K562 (cell line): ENCODE data around the gene CDCA4. TPM values are rescaled to one million over a fixed set of nuclear protein-coding genes. Genes with fewer than 3 reads are reported as not detected.

Experiments
- ATAC-seq: fragments of 200-7000 bp; cut with Tn5 transposase; 3 replicates; pipeline ENCODE4 v1.9.1; 2020; ENCODE audit warnings: moderate library complexity
- BruUV-seq: library from RNA; stranded (reverse); fragments of 400-500 nt; replicated peaks from 2 replicates; lab custom pipeline; 2021; lab: Mats Ljungman, UMichigan
- CTCF ChIA-PET: fragments of 300-600 bp; formaldehyde crosslinking; extraction: SDS; loops from one replicate; lab custom pipeline; 2021; ENCODE audit warnings: low intra/inter-chr PET ratio; lab: Yijun Ruan, JAX
- POLR2A ChIA-PET: fragments of 300-600, 350-650 bp; sonication (Branson Sonifier 250); formaldehyde crosslinking; extraction: SDS; loops from one replicate; lab custom pipeline; 2021; ENCODE audit warnings: antibody characterized with exemption, inconsistent platforms; lab: Yijun Ruan, JAX
- DNase-seq, 4 experiments: peaks; one replicate each; pipeline versions ENCODE4 v3.0.0 to v3.0.0-alpha.2; 2011 to 2018; ENCODE audit warnings: low spot score in 3 of 4, mixed read lengths in 3 of 4; ENCODE audit errors: extremely low read depth in 1 of 4
- FAIRE-seq: peaks from 2 replicates; lab custom pipeline; 2011; peaks lifted over from hg19 to GRCh38; lab: Jason Lieb, UNC
- H2AFZ ChIP-seq: 2 replicates; pipeline ENCODE4 v1.6.0; 2011; ENCODE audit warnings: low read depth, low read length, control low read depth, inconsistent platforms
- H3K27ac ChIP-seq: fragments of 200-600 bp; 3 replicates; pipeline ENCODE4 v1.8.0; 2011; ENCODE audit warnings: low read depth, mild to moderate bottlenecking, control low read depth, inconsistent platforms, low read length, moderate library complexity, mixed read lengths; ENCODE audit errors: extremely low read depth
- H3K27me3 ChIP-seq, 2 experiments: fragments of 300-600 bp in 1 of 2; 2 replicates in 1 of 2; 3 replicates in 1 of 2; pipeline versions ENCODE4 v1.6.0 to v1.8.0; 2011; ENCODE audit warnings: inconsistent platforms in 2 of 2, low read length in 2 of 2, mild to moderate bottlenecking in 1 of 2, mixed read lengths in 1 of 2, moderate library complexity in 1 of 2; ENCODE audit not compliant: control insufficient read depth in 2 of 2, insufficient read depth in 2 of 2
- H3K36me3 ChIP-seq: fragments of 300-600 bp; 3 replicates; pipeline ENCODE4 v1.8.0; 2011; ENCODE audit warnings: mild to moderate bottlenecking, low read length, inconsistent platforms; ENCODE audit not compliant: control insufficient read depth, insufficient read depth
- H3K4me1 ChIP-seq, 2 experiments: fragments of 200-600 bp in 1 of 2; replicated peaks in 1 of 2; 2 replicates in 1 of 2; 3 replicates in 1 of 2; pipeline versions ENCODE4 v1.5.1 to v1.8.0; 2011; ENCODE audit warnings: inconsistent platforms in 2 of 2, low read length in 2 of 2, mild to moderate bottlenecking in 1 of 2, mixed read lengths in 1 of 2, moderate library complexity in 1 of 2; ENCODE audit not compliant: control insufficient read depth in 2 of 2, insufficient read depth in 2 of 2
- H3K4me2 ChIP-seq: 2 replicates; pipeline ENCODE4 v1.6.1; 2011; ENCODE audit warnings: low read length, control low read depth, inconsistent platforms, mixed read lengths; ENCODE audit not compliant: insufficient read depth
- H3K4me3 ChIP-seq: fragments of 200-600 bp; sonication (generic), shearing (Covaris generic); 2 replicates; pipeline ENCODE4 v1.5.1; 2016; ENCODE audit warnings: control low read depth, inconsistent platforms
- H3K79me2 ChIP-seq: fragments of 200-600 bp; 3 replicates; pipeline ENCODE4 v1.8.0; 2011; ENCODE audit warnings: low read length, inconsistent platforms; ENCODE audit not compliant: control insufficient read depth, insufficient read depth
- H3K9ac ChIP-seq, 2 experiments: 2 replicates each; pipeline versions ENCODE4 v1.6.0 to v1.6.1; 2011; ENCODE audit warnings: low read depth in 2 of 2, low read length in 2 of 2, control low read depth in 1 of 2, inconsistent platforms in 1 of 2, mild to moderate bottlenecking in 1 of 2, mixed read lengths in 1 of 2; ENCODE audit not compliant: insufficient read depth in 1 of 2
- H3K9me1 ChIP-seq: one replicate; pipeline ENCODE4 v1.6.0; 2011; ENCODE audit warnings: inconsistent platforms, mild to moderate bottlenecking, low read length, moderate library complexity; ENCODE audit not compliant: control insufficient read depth, insufficient read depth
- H3K9me3 ChIP-seq: replicated peaks from 2 replicates; pipeline ENCODE4 v1.5.1; 2011; ENCODE audit warnings: low read depth, low read length, inconsistent platforms; ENCODE audit not compliant: control insufficient read depth, insufficient read depth
- H4K20me1 ChIP-seq: replicated peaks from 2 replicates; pipeline ENCODE4 v1.6.1; 2011; ENCODE audit warnings: low read length, inconsistent platforms, mixed read lengths; ENCODE audit not compliant: control insufficient read depth, insufficient read depth
- CSDE1 ChIP-seq, 2 experiments: fragments of 450-650 bp; IDR thresholded peaks; 2 replicates each; pipeline ENCODE4 v1.6.1; 2016; ENCODE audit warnings: mild to moderate bottlenecking in 1 of 2
- GATAD2B ChIP-seq: fragments of 450-650 bp; IDR thresholded peaks from 2 replicates; pipeline ENCODE4 v1.6.1; 2017; ENCODE audit warnings: mild to moderate bottlenecking, borderline replicate concordance
- KLF6 ChIP-seq: fragments of 250-450 bp; sonication (Bioruptor Pico); IDR thresholded peaks from 2 replicates; pipeline ENCODE4 v1.4.0; 2020; ENCODE audit warnings: mild to moderate bottlenecking, moderate library complexity, borderline replicate concordance
- NCOA1 ChIP-seq: fragments of 450-650 bp; IDR thresholded peaks from 2 replicates; pipeline ENCODE4 v1.6.1; 2016; ENCODE audit warnings: low read depth
- SMAD3 ChIP-seq: fragments of 450-650 bp; formaldehyde crosslinking; conservative IDR thresholded peaks from 2 replicates; pipeline ENCODE4 v1.4.0; 2020; ENCODE audit warnings: mild to moderate bottlenecking
- ZC3H8 ChIP-seq: fragments of 450-650 bp; IDR thresholded peaks from 2 replicates; pipeline ENCODE4 v1.6.1; 2017
- WGBS: fragments of 100-300 bp; shearing (Covaris generic); methylation state at CpG from one replicate; pipeline ENCODE4 v1.1.6; 2016; ENCODE audit warnings: low coverage, mixed read lengths; ENCODE audit not compliant: insufficient coverage; ENCODE audit errors: missing lambda C conversion rate; 5-methylcytosine and 5-hydroxymethylcytosine counted together
- in situ Hi-C: fragments of 300-500 bp; cut with MboI; formaldehyde crosslinking; loops from 4 replicates; pipeline ENCODE4 v1.15.0; 2018; ENCODE audit warnings: inconsistent platforms, mixed read lengths
- intact Hi-C: fragments of 100-400 bp; cut with micrococcal nuclease; formaldehyde crosslinking; loops from 2 replicates; pipeline ENCODE4 v1.14.2; 2022
- polyA plus RNA-seq, 8 experiments: library from polyadenylated mRNA; depleted of rRNA in 4 of 8; stranded (reverse) in 5 of 8; unstranded in 3 of 8; fragments of >200 nt; fragmentation: Nextera tagmentation in 2 of 8; fragmentation: Illumina TruSeq in 1 of 8; extraction: Ambion mirVana in 2 of 8; extraction: Trizol in 1 of 8; gene quantifications; 2 replicates each; pipeline versions ENCODE4 v1.2.1 to v1.2.3, GENCODE V29; 2011 to 2014; ENCODE audit warnings: inconsistent platforms in 1 of 8, missing spikeins in 1 of 8
- total RNA-seq, 7 experiments: library from RNA; depleted of rRNA in 6 of 7; stranded (reverse); fragments of >200 nt in 6 of 7; fragmentation: Illumina TruSeq in 2 of 7; extraction: Trizol in 2 of 7; gene quantifications; 2 replicates each; pipeline versions ENCODE4 v1.2.1 to v1.2.3, GENCODE V29; 2011 to 2021; ENCODE audit warnings: low replicate concordance in 1 of 7
- TF ChIP-seq, protein P1 (sequence below): sonication (generic); formaldehyde crosslinking; IDR thresholded peaks from 2 replicates; pipeline ENCODE4 v1.8.1; 2022; ENCODE audit warnings: missing genetic modification reagents
- TF ChIP-seq, protein P2 (sequence below): fragments of 450-650 bp; IDR thresholded peaks from 2 replicates; pipeline ENCODE4 v1.6.1; 2016; ENCODE audit warnings: missing biosample characterization, missing genetic modification characterization
- TF ChIP-seq, protein P3 (sequence below): fragments of 250-450 bp; sonication (Bioruptor Pico); IDR thresholded peaks from 2 replicates; pipeline ENCODE4 v1.4.0; 2020; ENCODE audit warnings: mild to moderate bottlenecking, moderate library complexity

Gene CDCA4
- total and polyA plus RNA-seq, 9 of the 15 experiments (the other 6 are each of a cell fraction or from before 2014, with no cell fraction given): 6.6 to 44.2 (median 23.0) TPM

DNA sequence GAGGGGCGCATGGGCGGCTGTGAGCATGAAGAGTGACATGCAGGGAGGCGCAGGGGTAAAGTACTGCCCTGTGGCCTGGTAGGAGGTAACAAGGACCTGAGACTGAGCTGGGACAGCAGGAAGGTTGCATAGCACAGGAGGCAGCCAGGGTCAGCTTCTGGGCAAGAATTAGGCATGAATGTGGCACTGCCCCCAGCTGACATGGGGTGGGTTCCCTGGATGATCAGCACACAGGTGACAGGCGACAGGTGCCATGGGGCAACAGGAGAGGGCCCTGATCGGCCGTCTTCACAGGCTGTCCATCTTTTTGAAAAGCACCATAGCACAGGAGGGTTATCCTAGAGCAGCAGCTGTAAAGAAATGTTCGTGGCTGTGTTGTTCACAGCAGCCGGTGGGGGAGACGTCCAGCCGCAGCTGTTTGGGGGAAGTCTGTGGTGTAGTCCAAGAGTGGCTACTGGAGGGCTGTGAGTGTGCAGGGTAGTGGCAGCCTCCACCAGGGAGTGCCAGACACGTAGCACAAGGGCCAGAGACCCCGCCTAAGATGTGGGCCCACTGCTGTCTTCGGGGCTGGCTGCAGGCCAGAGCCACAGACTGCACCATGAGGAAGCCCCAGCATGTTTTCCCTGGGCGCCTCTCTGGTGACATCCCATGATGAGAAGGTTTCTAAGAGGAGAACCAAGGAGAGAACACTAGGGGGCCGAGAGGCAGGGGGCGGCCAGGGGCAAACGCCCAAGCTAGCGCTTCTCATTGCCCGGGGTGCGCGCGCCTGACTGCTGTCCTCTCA is 26.9 kb downstream of the CDCA4 start:
- CTCF ChIA-PET: no interaction called here
- no peak overlapping the region for H3K4me3 ChIP-seq
- H3K36me3 ChIP-seq: no peaks in the 10 kb centered on the region
- no peak for ATAC-seq
- H3K79me2 ChIP-seq: no peaks in the 10 kb centered on the region
- H3K27ac ChIP-seq: no peak overlapping the region
- H2AFZ ChIP-seq: no peak overlapping the region
- TF ChIP-seq, protein P1, sequence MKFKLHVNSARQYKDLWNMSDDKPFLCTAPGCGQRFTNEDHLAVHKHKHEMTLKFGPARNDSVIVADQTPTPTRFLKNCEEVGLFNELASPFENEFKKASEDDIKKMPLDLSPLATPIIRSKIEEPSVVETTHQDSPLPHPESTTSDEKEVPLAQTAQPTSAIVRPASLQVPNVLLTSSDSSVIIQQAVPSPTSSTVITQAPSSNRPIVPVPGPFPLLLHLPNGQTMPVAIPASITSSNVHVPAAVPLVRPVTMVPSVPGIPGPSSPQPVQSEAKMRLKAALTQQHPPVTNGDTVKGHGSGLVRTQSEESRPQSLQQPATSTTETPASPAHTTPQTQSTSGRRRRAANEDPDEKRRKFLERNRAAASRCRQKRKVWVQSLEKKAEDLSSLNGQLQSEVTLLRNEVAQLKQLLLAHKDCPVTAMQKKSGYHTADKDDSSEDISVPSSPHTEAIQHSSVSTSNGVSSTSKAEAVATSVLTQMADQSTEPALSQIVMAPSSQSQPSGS (CRISPR knock-in tag): no peak
- TF ChIP-seq NCOA1 (no peak), GATAD2B (no peak), ZC3H8 (no peak), CSDE1 (IDR thresholded peaks at IDR 0.05) (no peak), KLF6 (no peak), SMAD3 (CRISPR knock-in tag) (no peak)
- TF ChIP-seq, protein P2, sequence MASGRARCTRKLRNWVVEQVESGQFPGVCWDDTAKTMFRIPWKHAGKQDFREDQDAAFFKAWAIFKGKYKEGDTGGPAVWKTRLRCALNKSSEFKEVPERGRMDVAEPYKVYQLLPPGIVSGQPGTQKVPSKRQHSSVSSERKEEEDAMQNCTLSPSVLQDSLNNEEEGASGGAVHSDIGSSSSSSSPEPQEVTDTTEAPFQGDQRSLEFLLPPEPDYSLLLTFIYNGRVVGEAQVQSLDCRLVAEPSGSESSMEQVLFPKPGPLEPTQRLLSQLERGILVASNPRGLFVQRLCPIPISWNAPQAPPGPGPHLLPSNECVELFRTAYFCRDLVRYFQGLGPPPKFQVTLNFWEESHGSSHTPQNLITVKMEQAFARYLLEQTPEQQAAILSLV: no peak
- TF ChIP-seq, protein P3, sequence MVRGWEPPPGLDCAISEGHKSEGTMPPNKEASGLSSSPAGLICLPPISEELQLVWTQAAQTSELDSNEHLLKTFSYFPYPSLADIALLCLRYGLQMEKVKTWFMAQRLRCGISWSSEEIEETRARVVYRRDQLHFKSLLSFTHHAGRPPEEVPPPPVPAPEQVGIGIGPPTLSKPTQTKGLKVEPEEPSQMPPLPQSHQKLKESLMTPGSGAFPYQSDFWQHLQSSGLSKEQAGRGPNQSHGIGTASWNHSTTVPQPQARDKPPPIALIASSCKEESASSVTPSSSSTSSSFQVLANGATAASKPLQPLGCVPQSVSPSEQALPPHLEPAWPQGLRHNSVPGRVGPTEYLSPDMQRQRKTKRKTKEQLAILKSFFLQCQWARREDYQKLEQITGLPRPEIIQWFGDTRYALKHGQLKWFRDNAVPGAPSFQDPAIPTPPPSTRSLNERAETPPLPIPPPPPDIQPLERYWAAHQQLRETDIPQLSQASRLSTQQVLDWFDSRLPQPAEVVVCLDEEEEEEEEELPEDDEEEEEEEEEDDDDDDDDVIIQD (CRISPR knock-in tag): no peak
- TF ChIP-seq, all 486 proteins: peak for 0
- in situ Hi-C loops: no loop called here
- Histone ChIP-seq H3K4me2 (no peak overlapping the region), H3K27me3 (no peaks in the 10 kb centered on the region), H3K9me1 (no peaks in the 10 kb centered on the region), H3K9ac (no peak overlapping the region), H3K9me3 (no peaks in the 10 kb centered on the region), H4K20me1 (no peaks in the 10 kb centered on the region), H3K4me1 (peaks cover 0 to 8% of the 10 kb centered on the region in 2 experiments; a peak in 2 of 5 replicates)
- no TSS peak for BruUV-seq
- DNase-seq (no peak), FAIRE-seq (no peak)
- WGBS: 65% methylated on average over 12 of the region's 22 CpGs
- POLR2A ChIA-PET: interaction anchor here (0.6 to 3.7 kb wide), 6 partner anchors 9 to 205 kb away, joined by 3 to 16 read pairs (median 4); no protein-coding TSS in a partner anchor
- intact Hi-C loops: no loop called here
